Measurements from ENCODE around the gene OXA1L.

- TF ChIP-seq CTCF (IDR thresholded peaks at IDR 0.05; ENCODE audit: low read length) = no peak
- no peak for TF ChIP-seq EZH2 (IDR thresholded peaks at IDR 0.05; ENCODE audit: borderline replicate concordance, low read length)
These were observed 768 bp downstream of the OXA1L start for GRCh38 chr14:22767323-22767589.

Measured in OCI-LY1 (cell line).